ENCODE data around the gene BAIAP2L1. TPM values are rescaled to one million over a fixed set of nuclear protein-coding genes. Genes with fewer than 3 reads are reported as not detected.

Gene BAIAP2L1
- total RNA-seq, 2 donors from 2014 or later, result 30.5 to 38.4 TPM

- H3K4me3 ChIP-seq (ENCODE audit: low read length), result no peak overlapping the region
- no peak overlapping the region for H3K4me3 Mint-ChIP-seq
- H3K9ac ChIP-seq (ENCODE audit: extremely low read depth, low read length, poor library complexity, severe bottlenecking), result no peak overlapping the region
- WGBS, 2 experiments (ENCODE audit: insufficient coverage in 1 of 2, insufficient read length in 1 of 2), result 95 to 96% methylated on average over 7 to 8 of the region's 8 CpGs
- TF ChIP-seq, protein P1, sequence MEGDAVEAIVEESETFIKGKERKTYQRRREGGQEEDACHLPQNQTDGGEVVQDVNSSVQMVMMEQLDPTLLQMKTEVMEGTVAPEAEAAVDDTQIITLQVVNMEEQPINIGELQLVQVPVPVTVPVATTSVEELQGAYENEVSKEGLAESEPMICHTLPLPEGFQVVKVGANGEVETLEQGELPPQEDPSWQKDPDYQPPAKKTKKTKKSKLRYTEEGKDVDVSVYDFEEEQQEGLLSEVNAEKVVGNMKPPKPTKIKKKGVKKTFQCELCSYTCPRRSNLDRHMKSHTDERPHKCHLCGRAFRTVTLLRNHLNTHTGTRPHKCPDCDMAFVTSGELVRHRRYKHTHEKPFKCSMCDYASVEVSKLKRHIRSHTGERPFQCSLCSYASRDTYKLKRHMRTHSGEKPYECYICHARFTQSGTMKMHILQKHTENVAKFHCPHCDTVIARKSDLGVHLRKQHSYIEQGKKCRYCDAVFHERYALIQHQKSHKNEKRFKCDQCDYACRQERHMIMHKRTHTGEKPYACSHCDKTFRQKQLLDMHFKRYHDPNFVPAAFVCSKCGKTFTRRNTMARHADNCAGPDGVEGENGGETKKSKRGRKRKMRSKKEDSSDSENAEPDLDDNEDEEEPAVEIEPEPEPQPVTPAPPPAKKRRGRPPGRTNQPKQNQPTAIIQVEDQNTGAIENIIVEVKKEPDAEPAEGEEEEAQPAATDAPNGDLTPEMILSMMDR (conservative IDR thresholded peaks at IDR 0.05), result no peak
- peaks cover 10% of the 10 kb centered on the region for H3K27me3 Mint-ChIP-seq (ENCODE audit: insufficient read depth)
- H3K36me3 ChIP-seq (ENCODE audit: control insufficient read depth, insufficient read depth, low read length), result no peaks in the 10 kb centered on the region
- H3K9me3 ChIP-seq (ENCODE audit: control insufficient read depth, low read length), result no peaks in the 10 kb centered on the region
- no peaks in the 10 kb centered on the region for H3K9me3 Mint-ChIP-seq
- no peak for DNase-seq
- no peak overlapping the region for H3K27ac ChIP-seq (ENCODE audit: low read depth, low read length)
- no peaks in the 10 kb centered on the region for H3K27me3 ChIP-seq (ENCODE audit: control insufficient read depth, insufficient read depth, low read length, poor library complexity, severe bottlenecking)
- H3K27ac Mint-ChIP-seq, result no peak overlapping the region
- peaks cover 14% of the 10 kb centered on the region for H3K36me3 Mint-ChIP-seq (ENCODE audit: low read depth)
- H3K4me1 ChIP-seq (ENCODE audit: control insufficient read depth, insufficient read depth, low read length), result no peaks in the 10 kb centered on the region
- H3K4me1 Mint-ChIP-seq, result no peaks in the 10 kb centered on the region
Observed at GRCh38 chr7:98368716-98369115, 32.2 kb downstream of the BAIAP2L1 start.

GRCh38 chr7:98366562-98366938 is 34.3 kb downstream of the BAIAP2L1 start:
- peaks cover 12% of the 10 kb centered on the region for H3K27me3 Mint-ChIP-seq (ENCODE audit: insufficient read depth)
- WGBS, 2 experiments (ENCODE audit: insufficient coverage in 1 of 2, insufficient read length in 1 of 2), result 93 to 94% methylated on average over 4 to 6 of the region's 6 CpGs

GRCh38 chr7:98365863-98366561 is 34.9 kb downstream of the BAIAP2L1 start:
- H3K27ac ChIP-seq (ENCODE audit: low read depth, low read length), result no peak overlapping the region
- Mint-ChIP-seq H3K27me3 (ENCODE audit: insufficient read depth) (peaks cover 12% of the 10 kb centered on the region), H3K27ac (no peak overlapping the region), H3K4me1 (peaks cover 12% of the 10 kb centered on the region), H3K4me3 (no peak overlapping the region), H3K36me3 (ENCODE audit: low read depth) (peaks cover 15% of the 10 kb centered on the region), H3K9me3 (no peaks in the 10 kb centered on the region)
- no peaks in the 10 kb centered on the region for H3K27me3 ChIP-seq (ENCODE audit: control insufficient read depth, insufficient read depth, low read length, poor library complexity, severe bottlenecking)
- H3K4me3 ChIP-seq (ENCODE audit: low read length), result no peak overlapping the region
- H3K9ac ChIP-seq (ENCODE audit: extremely low read depth, low read length, poor library complexity, severe bottlenecking), result no peak overlapping the region
- no peak for DNase-seq
- no peaks in the 10 kb centered on the region for H3K9me3 ChIP-seq (ENCODE audit: control insufficient read depth, low read length)
- H3K36me3 ChIP-seq (ENCODE audit: control insufficient read depth, insufficient read depth, low read length), result peaks cover 7% of the 10 kb centered on the region
- TF ChIP-seq, protein P1 (conservative IDR thresholded peaks at IDR 0.05), result no peak
- 93% methylated on average over 8 to 11 of the region's 11 CpGs for whole genome bisulfite sequencing, 2 experiments (ENCODE audit: insufficient coverage in 1 of 2, insufficient read length in 1 of 2)
- no peaks in the 10 kb centered on the region for H3K4me1 ChIP-seq (ENCODE audit: control insufficient read depth, insufficient read depth, low read length)

More at GRCh38 chr7:98366562-98366938, 34.3 kb downstream of the BAIAP2L1 start:
- H3K9ac ChIP-seq (ENCODE audit: extremely low read depth, low read length, poor library complexity, severe bottlenecking), result no peak overlapping the region
- H3K36me3 ChIP-seq (ENCODE audit: control insufficient read depth, insufficient read depth, low read length), result peaks cover 1% of the 10 kb centered on the region
- Mint-ChIP-seq H3K9me3 (no peaks in the 10 kb centered on the region), H3K4me3 (no peak overlapping the region), H3K4me1 (peaks cover 7% of the 10 kb centered on the region), H3K27ac (no peak overlapping the region), H3K36me3 (ENCODE audit: low read depth) (peaks cover 12% of the 10 kb centered on the region)
- H3K4me3 ChIP-seq (ENCODE audit: low read length), result no peak overlapping the region
- no peak overlapping the region for H3K27ac ChIP-seq (ENCODE audit: low read depth, low read length)
- H3K9me3 ChIP-seq (ENCODE audit: control insufficient read depth, low read length), result no peaks in the 10 kb centered on the region
- no peaks in the 10 kb centered on the region for H3K27me3 ChIP-seq (ENCODE audit: control insufficient read depth, insufficient read depth, low read length, poor library complexity, severe bottlenecking)
- H3K4me1 ChIP-seq (ENCODE audit: control insufficient read depth, insufficient read depth, low read length), result no peaks in the 10 kb centered on the region
- DNase-seq, result no peak
- TF ChIP-seq, protein P1 (conservative IDR thresholded peaks at IDR 0.05), result no peak
